Activated naive CD4-positive, alpha-beta T cell (primary cell): ENCODE data around the gene DCAF11.
A peak's percentile ranks its signal among the peaks of the same experiment; 100 is the strongest.

Experiments
- DNase-seq, 4 experiments: peaks; one replicate each; lab custom pipeline; 2025; lab: John Stamatoyannopoulos, UW

The DCAF11 gene

DNA sequence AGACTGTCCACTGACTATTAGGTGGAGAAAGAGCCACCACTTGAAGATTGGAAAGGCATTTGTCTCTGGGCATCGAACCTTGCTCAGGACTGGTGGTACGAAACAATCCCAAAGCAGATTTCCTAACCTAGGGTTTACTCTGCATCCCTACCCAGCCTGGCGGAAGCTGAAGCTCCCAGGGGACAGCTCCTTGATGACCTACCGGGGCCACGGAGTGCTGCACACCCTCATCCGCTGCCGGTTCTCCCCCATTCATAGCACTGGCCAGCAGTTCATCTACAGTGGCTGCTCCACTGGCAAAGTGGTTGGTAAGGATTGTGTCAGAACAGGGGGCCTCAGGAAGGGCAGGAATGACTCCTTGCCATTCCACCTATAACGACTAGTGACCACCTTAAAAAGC lies 6.6 kb downstream of the DCAF11 start:
- DNase-seq = no peak

- DNase-seq = no peak
Observed at GRCh38 chr14:24122416-24122815, 7.8 kb downstream of the DCAF11 start.

GRCh38 chr14:24122898-24123297 lies 8.3 kb downstream of the DCAF11 start:
- no peak for DNase-seq

DNA sequence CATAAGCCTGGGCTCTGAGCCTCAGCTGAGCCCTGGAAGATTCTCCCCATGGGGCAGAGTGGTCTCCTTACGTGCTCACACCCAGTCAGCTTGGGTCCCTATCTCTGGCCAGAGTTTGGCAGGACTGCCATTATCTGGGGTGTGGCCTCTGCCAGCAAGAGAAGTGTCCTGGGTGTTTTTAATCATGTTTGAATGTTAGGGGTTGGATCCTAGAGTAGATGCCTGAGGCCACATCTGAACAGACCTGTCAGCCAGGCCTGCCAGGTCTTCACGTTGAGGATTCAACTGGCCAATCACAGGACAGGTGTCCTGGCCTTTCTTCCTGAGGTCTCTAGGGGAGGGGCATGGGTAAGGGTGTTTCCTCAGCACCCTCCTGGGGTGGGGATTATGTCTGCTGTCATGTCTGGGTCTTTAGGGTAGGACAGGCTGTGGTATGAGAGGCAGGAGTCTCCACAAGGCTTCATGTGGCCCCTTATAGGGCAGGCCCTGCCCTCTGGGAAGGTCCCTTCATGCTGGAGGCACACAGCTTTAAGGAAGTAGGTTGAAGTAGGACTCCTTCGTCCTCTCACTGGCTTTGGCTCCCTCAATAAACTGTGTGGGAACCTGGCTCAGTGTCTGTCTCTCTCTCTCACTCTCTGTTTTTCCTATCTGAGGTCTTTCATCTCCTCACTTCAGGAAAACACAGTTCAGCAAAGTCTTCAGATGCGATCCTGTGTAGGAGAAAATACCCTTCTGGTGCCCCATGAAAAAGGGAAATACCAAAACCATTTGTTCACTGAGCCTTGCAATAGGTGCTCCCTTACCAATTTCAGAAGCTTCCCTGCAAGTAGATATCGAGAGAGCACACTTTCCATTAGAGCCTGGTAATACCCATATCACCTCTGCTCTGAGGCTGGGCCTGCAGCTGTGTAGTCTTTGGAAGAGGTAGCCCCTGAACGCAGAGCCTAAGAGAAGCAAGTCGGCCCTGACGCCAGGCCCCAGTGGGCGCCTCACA lies 9.1 kb downstream of the DCAF11 start:
- no peak for DNase-seq

DNA sequence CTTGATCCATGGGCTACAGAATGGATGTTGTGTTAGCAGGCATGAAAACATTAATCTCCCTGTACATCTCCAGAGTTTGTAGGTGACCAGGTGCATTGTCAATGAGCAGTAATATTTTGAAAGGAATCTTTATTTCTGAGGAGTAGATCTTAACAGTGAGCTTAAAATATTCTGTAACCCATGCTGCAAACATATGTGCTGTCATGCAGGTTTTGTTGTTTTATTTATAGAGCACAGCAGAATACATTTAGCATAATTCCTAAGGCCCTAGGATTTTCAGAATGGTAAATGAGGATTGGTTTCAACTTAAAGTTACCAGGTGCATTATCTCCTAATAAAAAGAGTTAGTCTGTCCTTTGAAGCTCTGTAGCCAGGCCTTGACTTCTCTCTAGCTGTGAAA lies 12.4 kb downstream of the DCAF11 start:
- DNase-seq = no peak

- no peak for DNase-seq
Observed at GRCh38 chr14:24127673-24128072, 13.1 kb downstream of the DCAF11 start.

DNA sequence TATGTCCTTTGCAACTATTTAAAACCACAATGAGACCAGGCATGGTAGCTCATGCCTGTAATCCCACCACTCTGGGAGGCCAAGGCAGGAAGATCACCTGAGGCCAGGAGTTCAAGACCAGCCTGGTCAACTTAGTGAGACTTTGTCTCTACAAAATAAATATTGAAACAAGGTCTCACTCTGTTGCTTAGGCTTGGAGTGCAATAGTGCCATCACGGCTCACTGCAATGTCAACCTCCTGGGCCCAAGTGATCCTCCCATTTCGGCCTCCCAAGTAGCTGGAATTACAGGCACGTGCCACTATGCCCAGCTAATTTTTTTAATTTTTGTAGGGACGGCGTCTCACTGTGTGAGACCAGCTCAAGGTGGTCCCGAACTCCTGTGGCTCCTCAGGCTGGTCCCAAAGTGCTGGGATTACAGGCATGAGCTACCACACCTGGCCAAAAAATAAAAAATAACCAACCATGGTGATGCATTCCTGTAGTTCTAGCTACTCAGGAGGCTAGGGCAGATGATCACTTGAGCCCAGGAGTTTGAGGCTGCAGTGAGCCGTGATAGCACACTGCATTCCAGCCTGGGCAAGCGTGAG lies 14.9 kb downstream of the DCAF11 start:
- no peak for DNase-seq

DNA sequence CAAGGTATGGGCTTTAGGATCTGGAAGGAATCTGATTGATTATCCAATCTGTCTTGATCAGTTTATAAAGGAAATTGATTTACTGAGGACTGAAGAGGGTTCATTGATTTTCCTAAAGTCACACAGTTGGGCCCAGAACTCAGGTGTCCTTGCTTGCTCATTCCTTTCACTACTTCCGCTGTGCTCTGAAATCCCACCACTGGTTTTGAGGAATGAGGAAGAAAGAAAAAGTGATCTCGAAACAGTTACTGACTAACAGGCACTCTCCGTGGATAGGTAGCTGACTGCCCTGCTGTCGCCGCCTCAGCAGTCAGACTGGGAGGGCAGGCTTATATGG lies 15.8 kb downstream of the DCAF11 start, which contains the start of gene FITM1:
Gene FITM1, plus strand, starts transcription at position 280 of the 337 bp plus-strand sequence. CDS start 905 bp downstream, outside the sequence.
- no peak for DNase-seq

DNA sequence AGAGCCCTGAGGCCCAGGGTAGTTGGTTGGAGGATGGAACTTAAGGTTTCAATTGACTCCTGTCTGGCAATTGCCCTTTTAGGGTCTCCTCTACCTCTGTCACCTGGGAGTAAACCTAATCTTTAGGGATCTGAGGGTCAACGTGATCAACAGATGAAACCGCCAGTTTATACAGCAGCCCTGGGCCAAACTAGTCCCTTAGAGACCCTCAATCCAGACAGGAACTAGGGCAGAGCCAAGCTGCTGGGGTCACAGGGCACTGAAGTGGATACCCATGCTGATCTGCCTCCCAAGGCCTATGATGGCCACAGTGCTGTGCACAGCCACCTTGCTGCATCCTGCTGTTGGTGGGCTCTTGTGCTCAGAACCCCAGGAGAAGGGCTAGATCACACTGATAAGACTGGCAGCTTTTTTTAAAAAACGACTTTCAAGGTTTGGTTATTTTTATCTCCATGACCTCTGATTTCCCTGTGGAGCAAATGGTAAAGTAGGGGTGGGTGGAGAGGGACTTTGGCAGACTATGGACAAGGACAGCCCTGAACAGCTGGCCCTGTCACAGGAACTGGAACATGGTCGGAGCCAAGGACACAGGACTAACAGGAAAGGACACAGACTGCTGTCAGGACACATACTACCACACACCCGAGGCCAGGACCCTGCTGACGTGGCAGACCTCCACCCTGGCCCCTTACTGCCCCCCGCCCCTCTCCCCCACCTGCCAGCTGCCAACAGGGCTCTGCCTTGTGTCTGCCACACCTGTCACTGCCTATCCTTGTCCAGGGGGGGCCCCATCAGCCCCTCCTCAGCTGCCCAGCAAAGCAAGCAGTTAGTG lies 16.4 kb downstream of the DCAF11 start:
- no peak for DNase-seq

- no peak for DNase-seq
Observed at GRCh38 chr14:24131549-24131966, 17.0 kb downstream of the DCAF11 start.

DNA sequence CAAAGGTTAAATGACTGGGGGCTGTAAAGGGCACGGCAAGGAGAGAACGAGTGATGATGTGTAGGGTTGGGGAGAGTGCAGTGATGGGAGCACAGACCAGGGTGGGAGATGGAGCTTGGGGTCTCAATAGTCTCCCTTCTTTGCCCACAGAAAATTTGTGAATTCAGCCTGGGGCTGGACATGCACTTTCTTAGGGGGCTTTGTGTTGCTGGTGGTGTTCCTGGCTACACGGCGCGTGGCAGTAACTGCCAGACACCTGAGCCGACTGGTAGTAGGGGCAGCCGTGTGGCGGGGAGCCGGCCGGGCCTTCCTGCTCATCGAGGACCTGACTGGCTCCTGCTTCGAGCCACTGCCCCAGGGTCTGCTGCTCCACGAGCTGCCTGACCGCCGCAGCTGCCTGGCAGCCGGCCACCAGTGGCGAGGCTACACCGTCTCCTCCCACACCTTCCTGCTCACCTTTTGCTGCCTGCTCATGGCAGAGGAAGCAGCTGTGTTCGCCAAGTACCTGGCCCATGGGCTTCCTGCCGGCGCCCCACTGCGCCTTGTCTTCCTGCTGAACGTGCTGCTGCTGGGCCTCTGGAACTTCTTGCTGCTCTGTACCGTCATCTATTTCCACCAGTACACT lies 17.6 kb downstream of the DCAF11 start:
- DNase-seq = peak in 1 of 4 experiments; percentile 47

GRCh38 chr14:24132976-24133375 lies 18.4 kb downstream of the DCAF11 start:
- DNase-seq = no peak

DNA sequence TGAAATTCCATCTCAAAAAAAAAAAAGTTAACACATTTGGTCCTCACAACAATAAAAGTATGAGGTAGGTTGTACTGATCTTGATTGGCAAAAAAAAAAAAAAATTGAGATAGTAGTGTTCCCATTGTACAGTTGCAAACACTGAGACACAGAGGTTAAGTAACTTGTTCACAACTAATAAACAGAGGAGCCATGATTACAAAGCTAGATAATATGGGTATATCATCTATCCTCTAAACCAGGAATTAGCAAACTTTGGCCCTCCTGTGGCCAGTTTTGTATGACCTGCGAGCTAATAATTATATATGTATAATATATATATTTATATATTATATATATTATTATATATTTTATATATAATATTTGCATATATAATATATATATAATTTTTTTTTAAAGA lies 19.2 kb downstream of the DCAF11 start:
- no peak for DNase-seq

GRCh38 chr14:24135584-24135833 lies 20.9 kb downstream of the DCAF11 start:
- DNase-seq = no peak

DNA sequence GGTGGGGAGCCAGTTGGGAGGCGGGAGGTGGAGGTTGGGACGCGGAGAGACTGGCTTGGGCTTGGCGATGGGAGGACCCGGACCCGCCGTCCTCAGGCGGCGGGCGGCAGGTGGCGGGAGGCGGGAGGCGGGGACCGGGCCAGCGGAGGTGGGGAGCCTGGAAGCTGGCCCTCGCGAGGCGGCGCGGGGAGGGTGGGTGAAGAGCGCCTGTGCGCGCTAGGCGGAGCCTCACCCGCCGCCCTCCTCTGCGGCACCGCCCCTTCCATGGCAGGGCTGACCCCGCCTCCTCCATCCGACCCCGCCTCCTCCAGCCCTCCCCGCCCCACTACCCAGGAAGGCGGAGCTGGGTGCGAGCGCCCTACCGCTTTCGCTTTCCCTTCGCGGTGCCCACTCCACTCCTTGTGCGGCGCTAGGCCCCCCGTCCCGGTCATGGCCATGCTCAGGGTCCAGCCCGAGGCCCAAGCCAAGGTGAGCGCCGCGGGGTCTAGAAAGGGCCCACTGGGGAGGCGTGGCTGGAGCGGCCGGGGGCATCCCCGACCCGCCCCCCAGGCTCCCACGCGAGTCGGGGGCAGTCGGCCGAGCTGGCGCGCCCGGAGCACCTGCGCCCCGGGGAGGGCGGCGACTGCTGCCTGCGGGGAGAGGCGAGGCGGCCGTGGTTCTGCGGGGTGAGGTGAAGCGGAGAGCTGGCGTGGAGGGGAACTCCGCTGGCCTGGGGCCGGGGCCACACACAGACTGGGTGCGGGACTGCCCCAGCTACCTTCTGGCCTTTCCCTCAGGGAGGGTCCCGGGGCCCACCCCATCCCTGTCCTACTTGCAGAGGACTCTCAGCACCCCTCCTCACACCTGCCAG lies 21.5 kb downstream of the DCAF11 start, which contains the start of gene PSME1:
Gene PSME1, plus strand, starts transcription at position 361 of the 850 bp plus-strand sequence. Its CDS starts 69 bp downstream, at position 430.
- peak; percentile 82 to 95 (median 89) for DNase-seq

- no peak for DNase-seq
Observed at GRCh38 chr14:24136684-24137528, 22.3 kb downstream of the DCAF11 start.

DNA sequence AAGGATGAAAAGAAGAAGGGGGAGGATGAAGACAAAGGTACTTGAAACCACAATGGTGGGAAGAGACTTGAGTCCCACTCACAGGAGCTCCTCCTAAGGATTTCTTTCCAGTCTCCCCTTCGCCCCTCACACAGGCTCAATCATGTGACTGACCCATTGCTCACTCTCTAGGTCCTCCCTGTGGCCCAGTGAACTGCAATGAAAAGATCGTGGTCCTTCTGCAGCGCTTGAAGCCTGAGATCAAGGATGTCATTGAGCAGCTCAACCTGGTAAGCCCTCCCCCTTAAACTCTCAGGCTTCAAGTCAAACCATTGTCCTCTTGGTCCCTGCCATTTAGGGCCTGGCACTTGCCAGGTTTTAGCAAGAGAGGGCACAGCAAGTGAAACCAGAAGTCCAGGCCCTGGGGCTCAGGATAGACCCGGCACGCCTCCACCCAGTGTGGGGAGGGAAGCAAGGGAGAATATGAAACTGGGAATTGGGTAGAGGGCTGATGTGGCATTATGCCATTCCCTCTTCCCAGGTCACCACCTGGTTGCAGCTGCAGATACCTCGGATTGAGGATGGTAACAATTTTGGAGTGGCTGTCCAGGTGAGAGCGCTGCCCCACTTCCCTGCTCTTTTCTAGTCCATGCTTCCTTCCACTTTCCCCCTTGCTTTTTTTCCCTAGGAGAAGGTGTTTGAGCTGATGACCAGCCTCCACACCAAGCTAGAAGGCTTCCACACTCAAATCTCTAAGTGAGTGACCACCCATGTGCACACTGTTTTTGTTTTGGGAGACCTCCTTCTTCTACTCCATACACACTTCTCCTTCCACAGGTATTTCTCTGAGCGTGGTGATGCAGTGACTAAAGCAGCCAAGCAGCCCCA lies 23.2 kb downstream of the DCAF11 start:
- no peak for DNase-seq

GRCh38 chr14:24138396-24139271 lies 24.1 kb downstream of the DCAF11 start:
- no peak for DNase-seq
